Colon (tissue), 2 donors: ENCODE results near the gene SLC2A3.
"Not testable (repeated sequence)": the region's sequence is repeated elsewhere in the genome, so short reads cannot be mapped to it uniquely, and the experiment has no call there.

ENCODE experiments used
- FAIRE-seq: peaks from 2 replicates; lab custom pipeline; 2012; peaks lifted over from hg19 to GRCh38; lab: Jason Lieb, UNC
- donor health status: control.
- donor health status: control.

SLC2A3 gene

GRCh38 chr12:7935590-7936581 is at the start of gene SLC2A3:
SLC2A3 (minus strand) TSS chr12:7936187; CDS start chr12:7936034, 153 bp downstream.
- no peak for FAIRE-seq

DNA sequence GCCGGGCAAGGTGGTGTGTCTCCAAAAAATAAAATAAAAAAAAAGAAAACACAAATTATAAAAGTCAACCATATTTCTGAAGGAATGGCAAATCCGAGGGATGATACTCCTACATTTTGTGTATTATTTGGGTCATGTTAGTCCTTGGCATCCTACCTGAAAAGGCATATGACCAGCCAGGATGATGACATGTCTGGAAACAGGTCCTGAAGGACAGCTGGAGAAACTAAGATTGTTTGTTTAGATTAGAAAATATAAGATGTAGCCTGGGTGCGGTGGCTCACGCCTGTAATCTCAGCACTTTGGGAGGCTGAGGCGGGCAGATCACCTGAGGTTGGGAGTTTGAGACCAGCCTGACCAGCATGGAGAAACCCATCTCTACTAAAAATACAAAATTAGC is 48.9 kb upstream of the SLC2A3 start:
- no peak for FAIRE-seq

GRCh38 chr12:7983460-7983859 is 47.5 kb upstream of the SLC2A3 start:
- FAIRE-seq: not testable (repeated sequence)

- FAIRE-seq: not testable (repeated sequence)
Measured at GRCh38 chr12:7983019-7983418, 47.0 kb upstream of the SLC2A3 start.

- not testable (repeated sequence) for FAIRE-seq
Measured at GRCh38 chr12:7982332-7982735, 46.3 kb upstream of the SLC2A3 start.

GRCh38 chr12:7981446-7981845 is 45.5 kb upstream of the SLC2A3 start:
- FAIRE-seq: no peak

- FAIRE-seq: not testable (repeated sequence)
Measured at GRCh38 chr12:7977351-7978124, 41.6 kb upstream of the SLC2A3 start.

DNA sequence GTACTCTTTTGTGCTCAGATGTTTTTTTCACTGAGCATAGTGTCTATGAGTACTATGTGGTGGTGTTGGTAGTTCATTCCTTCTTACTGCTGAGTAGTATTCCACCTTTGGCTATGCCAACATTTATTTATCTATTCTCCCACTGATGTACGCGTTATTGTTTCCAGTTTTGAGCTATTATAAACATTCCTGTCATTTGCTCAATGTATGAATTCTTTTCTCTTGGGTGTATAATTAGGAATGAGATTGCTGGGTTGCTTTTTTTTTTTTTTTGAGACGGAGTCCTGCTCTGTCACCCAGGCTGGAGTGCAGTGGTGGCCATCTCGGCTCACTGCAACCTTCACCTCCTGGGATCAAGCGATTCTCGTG is 37.5 kb upstream of the SLC2A3 start:
- no peak for FAIRE-seq

DNA sequence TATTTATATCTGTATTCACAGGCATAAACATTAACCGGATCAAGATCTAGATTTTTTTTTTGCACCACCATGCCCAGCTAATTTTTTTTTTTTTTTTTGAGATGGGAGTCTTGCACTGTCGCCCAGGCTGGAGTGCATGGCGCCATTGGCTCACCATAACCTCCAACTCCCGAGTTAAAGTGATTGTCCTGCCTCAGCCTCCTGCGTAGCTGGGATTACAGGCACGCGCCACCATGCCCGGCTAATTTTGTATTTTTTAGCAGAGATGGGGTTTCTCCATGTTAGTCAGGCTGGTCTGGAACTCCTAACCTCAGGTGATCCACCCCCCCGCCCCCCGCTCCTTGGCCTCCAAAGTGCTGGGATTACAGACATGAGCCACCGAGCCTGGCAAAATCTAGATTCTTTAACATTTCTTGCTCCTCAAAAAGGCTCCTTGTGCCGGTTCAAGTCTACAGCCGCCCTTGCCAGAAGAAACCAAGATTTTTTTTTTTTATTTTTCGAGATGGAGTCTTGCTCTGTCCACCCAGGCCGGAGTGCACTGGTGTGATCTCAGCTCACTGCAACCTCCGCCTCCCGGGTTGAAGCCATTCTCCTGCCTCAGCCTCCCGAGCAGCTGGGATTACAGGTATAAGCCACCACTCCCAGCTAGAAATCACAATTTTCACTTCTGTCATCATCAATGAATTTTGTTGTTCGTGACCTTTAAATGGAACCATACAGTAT is 36.9 kb upstream of the SLC2A3 start:
- no peak for FAIRE-seq

GRCh38 chr12:7972269-7972668 is 36.3 kb upstream of the SLC2A3 start:
- not testable (repeated sequence) for FAIRE-seq

GRCh38 chr12:7971765-7972164 is 35.8 kb upstream of the SLC2A3 start:
- not testable (repeated sequence) for FAIRE-seq

DNA sequence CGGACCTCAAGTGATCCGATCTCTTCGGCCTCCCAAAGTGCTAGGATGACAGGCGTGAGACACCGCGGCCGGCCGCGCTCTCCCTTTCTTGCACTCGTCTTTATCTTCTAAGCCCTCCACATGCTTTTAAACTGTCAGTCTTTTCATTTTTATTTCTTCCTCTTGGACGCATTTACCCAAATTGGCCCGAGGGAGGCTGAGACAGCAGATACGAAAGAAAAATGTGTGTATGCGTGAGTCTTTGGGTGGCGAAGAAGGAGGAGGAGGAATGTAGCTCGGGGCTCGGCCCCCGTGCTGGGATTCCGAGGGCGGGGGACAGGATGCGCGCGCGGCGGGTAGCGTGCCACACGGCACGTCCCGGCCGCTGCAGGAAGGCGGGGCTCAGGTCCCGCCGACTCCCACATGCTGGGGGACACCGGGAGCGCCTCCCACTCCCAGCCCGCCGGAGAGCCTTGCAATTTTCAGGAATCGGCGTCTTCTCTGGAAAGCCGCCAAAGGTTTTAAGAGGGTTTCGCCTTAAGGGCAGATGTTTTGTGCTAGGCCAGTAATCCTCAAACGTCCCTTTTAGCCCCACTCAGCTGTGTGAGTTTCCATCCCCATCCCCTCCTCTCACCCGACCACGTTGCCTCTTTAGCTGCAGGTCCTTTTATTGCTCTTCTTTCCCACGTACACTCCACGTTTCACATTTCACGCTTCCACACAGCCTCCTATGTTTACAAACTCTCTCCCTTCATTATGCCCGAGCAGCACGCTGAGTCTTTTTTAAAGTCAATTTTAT is 34.7 kb upstream of the SLC2A3 start:
- FAIRE-seq: no peak

- no peak for FAIRE-seq
Measured at GRCh38 chr12:7966563-7966962, 30.6 kb upstream of the SLC2A3 start.

DNA sequence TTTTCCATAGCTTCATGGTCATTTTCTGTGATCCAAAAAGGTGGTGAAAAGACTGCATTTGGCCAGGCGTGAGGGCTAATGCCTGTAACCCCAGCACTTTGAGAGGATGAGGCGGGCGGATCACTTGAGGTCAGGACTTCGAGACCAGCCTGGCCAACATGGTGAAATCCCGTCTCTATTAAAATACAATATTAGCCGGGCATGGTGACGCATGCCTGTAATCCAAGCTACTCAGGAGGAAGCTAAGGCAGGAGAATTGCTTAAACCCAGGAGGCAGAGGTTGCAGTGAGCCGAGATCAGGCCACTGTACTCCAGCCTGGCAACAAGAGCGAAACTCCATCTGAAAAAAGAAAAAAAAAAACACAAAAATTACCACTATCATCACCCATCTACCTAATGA is 28.7 kb upstream of the SLC2A3 start:
- FAIRE-seq: not testable (repeated sequence)

- no peak for FAIRE-seq
Measured at GRCh38 chr12:7961395-7962178, 25.6 kb upstream of the SLC2A3 start.

DNA sequence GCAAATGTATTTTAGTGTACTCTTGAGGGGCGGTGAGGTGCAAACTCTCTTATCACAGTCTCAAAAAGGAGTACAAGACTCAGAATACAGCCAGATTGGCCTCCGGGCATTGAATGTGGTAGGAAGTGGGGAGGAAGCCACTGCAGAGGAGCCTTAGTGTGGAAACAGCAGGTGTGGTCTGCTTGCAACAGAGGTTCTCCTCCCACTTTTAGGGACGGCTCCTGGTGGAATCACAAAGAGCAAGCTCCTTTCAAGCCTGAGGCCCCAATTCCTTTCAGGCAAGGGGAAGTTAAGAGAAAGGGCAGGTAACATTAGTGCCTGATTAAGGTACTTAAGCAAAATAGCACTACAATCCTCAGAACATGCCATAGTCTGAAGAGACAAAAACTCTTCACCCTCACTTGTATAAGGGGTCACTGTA is 23.7 kb upstream of the SLC2A3 start:
- FAIRE-seq: no peak

- no peak for FAIRE-seq
Measured at GRCh38 chr12:7959278-7959677, 23.3 kb upstream of the SLC2A3 start.

DNA sequence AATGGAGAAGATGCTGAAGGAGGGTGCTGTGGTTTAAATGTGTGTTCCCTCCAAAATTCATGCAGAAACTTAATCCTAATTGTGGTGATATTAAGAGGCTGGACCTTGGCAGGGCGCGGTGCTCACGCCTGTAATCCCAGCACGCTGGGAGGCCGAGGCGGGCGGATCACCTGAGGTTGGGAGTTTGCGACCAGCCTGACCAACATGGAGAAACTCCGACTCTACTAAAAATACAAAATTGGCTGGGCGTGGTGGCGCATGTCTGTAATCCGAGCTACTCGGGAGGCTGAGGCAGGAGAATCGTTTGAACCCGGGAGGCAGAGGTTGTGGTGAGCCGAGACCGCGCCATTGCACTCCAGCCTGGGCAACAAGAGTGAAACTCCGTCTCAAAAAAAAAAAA is 18.9 kb upstream of the SLC2A3 start:
- not testable (repeated sequence) for FAIRE-seq

DNA sequence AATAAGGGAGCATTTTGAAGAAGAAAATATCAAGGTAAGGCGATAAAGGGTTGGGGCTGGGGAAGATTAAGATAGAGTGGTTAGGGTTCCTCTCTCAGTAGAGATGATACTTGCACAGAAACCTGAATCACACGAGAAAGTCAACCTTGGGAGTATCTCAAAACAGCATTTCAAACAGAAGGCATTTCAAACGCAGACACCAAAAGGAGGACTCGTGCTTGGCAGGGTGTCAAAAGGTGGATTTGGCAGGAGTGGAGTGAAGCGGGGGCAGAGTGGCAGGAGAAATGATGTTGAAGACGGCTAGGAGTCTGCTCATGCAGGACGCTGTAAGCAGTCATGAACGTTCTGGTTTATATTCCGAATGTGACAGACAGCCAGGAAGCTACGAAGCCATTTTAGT is 18.4 kb upstream of the SLC2A3 start:
- not testable (repeated sequence) for FAIRE-seq

GRCh38 chr12:7953912-7954311 is 17.9 kb upstream of the SLC2A3 start:
- FAIRE-seq: not testable (repeated sequence)

DNA sequence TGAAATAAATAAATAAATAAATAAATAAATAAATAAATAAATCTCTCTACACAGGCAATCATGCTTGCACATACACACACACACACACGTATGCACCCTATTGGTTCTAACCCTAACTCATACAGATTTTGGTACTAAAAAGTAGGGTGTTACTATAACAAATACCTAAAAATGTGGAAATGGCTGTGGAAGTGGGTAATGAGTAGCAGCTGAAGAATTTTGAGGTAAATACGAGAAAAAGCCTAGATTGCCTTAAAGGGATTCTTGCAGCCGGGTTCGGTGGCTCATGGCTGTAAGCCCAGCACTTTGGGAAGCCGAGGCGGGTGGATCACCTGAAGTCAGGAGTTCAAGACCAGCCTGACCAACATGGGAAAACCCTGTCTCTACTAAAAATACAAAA is 15.7 kb upstream of the SLC2A3 start:
- FAIRE-seq: no peak
